DMS153 treated with DMSO at 0.1 percent for 48 hours (cell line): ENCODE measurements around the gene MTFMT.
A peak's percentile ranks its signal among the peaks of the same experiment; 100 is the strongest.
"Not testable (repeated sequence)": the region's sequence is repeated elsewhere in the genome, so short reads cannot be mapped to it uniquely, and the experiment has no call there.

Source experiments
- DNase-seq: peaks from one replicate; lab custom pipeline; 2025; ENCODE audit not compliant: unreplicated experiment; lab: John Stamatoyannopoulos, UW

Gene MTFMT

GRCh38 chr15:65060641-65061397 lies 31.4 kb upstream of the MTFMT start:
- no peak for DNase-seq

DNA sequence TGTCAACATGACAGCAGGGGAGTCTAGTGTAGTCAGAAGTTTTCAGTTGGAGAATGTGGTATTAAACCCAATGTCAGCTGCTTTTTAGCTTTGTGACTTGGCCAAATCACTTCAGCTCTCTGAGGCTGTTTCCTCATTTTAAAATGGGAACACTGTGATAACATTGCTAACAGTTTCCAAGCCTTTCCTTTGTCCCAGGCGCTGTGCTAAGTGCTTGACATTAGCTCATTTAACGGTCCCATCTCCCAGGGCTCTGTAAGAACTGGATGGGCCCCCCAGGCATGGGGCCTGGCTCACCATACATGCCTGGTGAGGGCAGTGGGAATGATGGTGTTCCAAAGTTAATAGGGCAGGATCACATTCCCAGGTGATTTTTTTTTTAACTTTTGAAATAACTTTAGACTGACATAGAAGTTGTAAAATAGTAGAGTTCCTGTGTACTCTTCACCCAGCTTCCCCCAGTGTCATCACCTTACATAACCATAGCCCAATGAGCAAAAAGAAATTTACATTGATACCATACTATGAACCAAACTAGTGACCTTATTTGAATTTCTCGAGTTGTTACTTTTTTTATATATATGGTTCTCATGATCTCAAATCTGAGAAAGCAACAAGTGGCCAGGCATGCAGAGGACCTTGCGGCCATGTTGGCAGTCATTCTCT lies 30.6 kb upstream of the MTFMT start:
- no peak for DNase-seq

DNA sequence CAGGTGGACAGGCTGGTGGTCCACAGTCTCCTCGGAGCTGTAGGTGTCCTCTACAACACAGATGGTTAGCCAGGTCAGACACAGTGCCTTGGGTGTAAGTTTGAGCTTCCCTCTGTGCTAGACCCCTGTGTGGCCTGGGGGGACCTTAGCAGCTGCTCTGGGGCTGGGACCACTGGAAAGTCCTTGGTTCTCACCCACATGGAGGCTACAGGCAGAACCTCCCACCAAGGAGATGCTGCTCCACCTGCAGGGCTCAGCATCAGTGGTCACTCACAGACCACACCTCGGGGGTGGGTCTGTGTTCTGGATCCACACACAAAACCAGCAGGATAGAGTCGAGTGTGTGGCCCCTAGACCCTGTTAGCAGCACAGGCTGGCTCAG lies 29.9 kb upstream of the MTFMT start:
- DNase-seq: no peak

DNA sequence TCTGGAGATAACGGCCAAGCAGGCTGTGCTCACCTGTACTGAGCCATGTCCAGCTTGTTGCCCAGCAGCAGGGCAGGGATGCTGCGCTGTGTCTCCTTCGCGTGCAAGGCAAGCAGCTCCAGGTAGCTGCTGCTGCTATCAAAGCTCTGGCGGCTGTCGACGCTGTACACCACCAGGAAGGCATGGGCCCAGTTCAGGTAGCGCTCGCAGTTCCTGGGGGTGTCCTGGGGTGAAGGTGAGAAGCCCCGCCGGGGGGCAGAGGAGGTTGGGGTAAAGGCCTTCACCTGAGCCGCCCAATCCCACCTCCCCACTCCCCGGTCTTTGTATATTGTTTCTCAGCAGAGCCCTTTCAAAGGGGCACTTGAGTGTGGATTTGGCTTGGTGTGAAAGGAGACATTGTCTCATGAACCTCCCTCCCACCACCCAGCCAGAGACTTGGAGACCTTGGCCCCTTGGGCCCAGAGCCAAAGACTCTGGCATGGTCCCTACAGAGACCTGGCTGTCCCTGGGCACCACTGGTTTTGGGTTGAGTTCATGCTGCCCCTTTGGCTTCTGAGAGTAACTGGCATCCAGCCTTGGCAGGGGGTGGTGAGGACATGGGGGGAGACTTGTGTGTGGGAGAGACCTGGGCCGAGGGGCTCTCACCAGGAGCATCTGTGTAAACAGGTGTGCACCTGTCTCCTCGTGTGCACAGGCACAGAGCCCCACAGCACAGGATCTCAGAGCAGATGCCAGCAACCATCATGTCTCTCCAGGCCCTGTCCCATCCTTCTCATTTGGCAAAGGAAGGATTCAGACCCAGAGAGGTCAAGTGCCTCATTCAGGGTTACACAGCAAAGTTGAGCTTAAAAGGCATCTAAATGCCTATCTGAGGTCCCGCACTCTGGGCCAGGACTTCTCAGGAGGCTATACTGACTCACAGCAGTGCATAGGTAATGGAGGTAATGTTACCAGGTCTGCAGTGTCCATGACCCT lies 29.2 kb upstream of the MTFMT start:
- no peak for DNase-seq

- no peak for DNase-seq
These were observed 28.1 kb upstream of the MTFMT start for GRCh38 chr15:65057549-65057940.

DNA sequence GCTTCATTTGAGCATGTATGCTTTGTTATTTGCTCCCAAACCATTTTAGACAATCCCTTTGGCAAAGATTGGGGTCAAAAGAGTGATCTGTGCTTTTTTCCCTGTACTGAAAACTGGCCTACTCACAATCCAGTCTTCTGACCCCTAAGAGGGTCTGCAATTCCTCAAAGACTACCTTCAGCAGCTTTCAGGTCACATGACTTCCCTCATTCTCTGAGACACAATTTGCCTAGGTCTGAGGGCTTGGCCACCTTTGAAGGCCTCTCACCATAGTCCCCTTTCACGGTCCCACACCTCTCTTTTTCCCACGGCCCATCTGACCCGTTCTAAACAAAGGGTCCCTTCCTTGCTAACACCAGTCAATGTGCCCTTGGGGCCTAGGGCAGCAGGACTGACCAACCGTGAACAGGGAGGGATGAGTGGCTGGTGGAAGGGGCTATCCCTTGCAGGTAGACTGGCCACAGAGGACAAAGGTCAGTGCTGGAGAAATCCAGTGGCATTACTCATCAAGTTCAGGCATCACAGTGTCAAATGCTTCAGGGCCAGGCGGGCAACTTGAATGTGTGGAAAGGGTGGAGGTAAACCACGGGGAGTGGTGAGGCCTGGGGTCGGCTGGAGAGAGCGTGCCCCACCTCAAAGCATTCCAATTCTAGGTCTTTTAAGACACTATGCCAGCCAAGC lies 27.6 kb upstream of the MTFMT start:
- no peak for DNase-seq

- DNase-seq: no peak
These were observed 26.7 kb upstream of the MTFMT start for GRCh38 chr15:65056106-65056505.

DNA sequence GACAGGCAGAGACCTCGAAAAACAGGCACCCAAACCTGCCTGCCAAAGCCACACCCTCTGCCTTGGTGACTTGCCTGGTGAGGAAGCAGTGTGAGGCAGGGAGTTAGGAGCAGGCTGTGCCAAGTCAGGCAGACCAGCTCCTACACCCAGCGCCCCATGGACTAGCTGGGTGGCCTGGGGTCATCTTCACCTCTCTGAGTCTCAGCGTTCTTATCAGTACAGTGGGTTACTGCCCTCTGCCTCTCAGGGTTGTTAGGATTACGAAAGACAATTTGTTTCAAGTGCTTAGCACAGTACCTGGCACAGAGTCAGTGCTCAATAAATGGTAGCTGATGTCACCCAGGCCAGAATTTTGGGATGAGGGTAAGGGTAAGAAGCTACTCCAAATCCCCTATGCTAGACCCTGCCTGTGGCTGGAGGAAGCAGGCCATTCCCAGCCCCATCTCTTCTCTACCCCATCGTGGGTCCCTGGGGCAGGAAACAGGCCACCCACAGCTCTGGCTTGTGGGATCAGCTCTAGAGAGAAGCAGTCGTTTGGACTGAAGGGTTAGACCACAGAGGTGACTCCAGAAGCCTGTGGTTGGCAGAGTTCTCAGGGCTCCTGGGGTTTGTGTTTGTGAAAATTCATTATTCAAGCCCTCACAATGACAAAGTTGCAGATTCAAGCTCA lies 25.9 kb upstream of the MTFMT start:
- no peak for DNase-seq

- DNase-seq: no peak
These were observed 25.1 kb upstream of the MTFMT start for GRCh38 chr15:65054333-65055200.

DNA sequence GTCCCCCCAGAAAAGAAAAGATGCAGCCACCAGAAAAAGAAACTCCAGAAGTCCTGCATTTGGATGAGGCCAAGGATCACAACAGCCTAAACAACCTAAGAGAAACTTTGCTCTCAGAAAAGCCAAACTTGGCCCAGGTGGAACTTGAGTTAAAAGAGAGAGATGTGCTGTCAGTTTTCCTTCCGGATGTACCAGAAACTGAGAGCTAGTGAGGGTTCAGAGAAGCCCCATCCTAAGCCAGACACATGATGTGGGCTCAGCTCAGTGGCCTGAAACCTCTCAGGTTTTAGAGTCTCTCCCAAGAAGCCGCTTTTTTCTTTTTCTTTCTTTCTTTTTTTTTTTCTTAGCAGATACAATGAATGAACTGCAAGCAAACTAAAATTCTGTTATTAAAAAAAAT lies 23.5 kb upstream of the MTFMT start:
- DNase-seq: no peak

GRCh38 chr15:65051266-65051665 lies 21.8 kb upstream of the MTFMT start:
- DNase-seq: no peak

DNA sequence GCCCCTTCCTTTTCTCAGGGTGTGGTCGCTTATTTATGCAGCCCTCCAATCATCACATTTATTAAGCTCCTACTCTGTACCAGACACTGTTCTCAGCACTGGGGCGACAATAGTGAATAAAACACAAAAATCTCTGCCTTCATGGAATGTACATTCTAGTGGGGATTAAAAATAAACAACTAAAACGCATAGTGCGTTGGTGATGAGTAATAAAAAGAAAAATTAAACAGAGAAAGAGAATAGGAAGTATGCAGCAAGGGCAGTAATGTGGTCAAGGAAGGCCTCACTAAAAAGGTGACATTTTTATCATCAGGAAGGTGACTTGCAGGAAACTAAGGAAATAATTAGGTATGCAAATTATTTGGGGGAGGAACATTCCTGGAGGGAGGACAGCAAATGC lies 20.8 kb upstream of the MTFMT start:
- DNase-seq: no peak

GRCh38 chr15:65049418-65049840 lies 20.0 kb upstream of the MTFMT start:
- peak; percentile 52 for DNase-seq

GRCh38 chr15:65048241-65048640 lies 18.8 kb upstream of the MTFMT start:
- no peak for DNase-seq

DNA sequence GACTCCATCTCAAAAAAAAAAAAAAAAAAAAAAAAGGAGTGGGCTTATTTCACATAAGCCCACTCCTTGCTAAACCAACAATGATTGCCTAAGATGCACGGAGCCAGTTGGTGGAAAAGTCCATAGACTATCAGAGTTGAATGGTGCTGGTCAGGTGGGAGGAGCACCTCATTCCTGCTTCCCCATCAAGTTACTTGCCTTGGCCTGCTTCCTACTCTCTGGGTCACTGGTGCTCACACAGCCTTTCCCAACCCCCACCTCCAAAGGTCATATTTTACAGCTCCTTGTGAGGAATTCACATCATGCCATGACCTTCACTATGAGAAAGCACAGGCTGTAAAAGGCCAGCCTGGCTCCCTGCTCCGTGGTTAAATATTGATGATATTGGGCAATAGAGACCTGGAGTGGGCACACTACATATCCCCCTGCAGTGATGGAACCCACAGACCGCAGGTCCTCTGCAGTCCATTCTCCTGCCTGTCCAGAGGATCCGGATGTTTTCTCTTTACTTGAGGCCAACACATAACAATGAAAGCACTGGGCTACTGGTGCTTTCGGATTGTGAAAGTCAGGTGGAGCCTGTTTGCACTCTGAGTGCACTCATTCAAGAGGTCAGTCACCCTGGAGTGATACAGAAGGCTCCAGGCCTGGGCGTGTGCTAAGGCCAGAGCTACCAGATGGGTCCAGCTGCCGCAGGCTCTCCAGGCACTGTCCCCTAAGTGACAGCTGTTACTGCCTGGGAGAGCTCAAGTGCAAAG lies 15.5 kb upstream of the MTFMT start, which contains the start of gene SLC51B:
TSS of gene SLC51B (plus strand) at position 664 of the 758 bp plus-strand sequence. CDS start 4,618 bp downstream, outside the sequence.
- DNase-seq: no peak

DNA sequence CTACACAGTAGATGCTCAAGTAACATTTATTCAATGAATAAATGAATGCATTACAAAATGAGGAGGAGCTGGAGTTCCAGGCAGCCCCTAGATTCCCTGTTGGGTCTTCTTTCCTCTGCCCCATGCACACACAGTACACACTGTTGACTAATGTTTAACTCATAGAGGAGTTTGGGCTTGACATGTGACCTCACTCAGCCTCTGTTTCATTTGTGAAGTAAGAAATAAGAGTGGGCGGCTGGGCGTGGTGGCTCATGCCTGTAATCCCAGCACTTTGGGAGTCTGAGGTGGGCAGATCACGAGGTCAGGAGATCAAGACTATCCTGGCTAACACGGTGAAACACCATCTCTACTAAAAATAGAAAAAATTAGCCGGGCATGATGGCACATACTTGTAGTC lies 14.8 kb upstream of the MTFMT start:
- not testable (repeated sequence) for DNase-seq

DNA sequence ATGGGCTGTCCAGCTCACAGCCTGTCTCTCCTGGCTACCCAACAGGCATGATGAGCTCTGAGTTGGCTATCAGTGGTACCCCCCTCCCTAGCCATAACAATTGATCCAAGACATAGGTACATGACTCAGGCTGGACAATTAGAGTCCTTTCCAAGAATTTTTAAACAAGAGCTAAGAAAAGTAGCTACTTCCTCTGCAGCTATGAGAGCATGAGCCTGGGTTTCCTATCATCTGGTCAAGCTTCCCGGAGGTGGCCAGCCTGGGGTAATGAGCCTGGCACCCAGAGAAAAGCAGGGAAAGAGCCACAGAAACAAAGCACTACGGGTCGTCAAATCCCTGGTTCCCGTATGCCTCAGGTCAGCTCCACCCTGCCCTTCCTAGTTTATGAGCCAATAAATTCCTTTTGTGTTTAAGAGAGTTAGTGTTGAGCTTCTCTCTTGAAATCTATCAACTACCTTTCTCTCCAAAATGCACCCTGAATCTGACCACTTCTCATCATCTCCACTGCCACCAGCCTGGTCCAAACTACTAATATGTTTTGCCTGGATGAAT lies 13.4 kb upstream of the MTFMT start:
- no peak for DNase-seq

GRCh38 chr15:65041787-65042186 lies 12.3 kb upstream of the MTFMT start:
- DNase-seq: no peak
